ENCODE results near the gene LIMS2. TPM values are rescaled to one million over a fixed set of nuclear protein-coding genes. Genes with fewer than 3 reads are reported as not detected.
A peak's percentile ranks its signal among the peaks of the same experiment; 100 is the strongest.

LIMS2 gene, protein sequence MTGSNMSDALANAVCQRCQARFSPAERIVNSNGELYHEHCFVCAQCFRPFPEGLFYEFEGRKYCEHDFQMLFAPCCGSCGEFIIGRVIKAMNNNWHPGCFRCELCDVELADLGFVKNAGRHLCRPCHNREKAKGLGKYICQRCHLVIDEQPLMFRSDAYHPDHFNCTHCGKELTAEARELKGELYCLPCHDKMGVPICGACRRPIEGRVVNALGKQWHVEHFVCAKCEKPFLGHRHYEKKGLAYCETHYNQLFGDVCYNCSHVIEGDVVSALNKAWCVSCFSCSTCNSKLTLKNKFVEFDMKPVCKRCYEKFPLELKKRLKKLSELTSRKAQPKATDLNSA
- 44.2 TPM for total RNA-seq

DNA sequence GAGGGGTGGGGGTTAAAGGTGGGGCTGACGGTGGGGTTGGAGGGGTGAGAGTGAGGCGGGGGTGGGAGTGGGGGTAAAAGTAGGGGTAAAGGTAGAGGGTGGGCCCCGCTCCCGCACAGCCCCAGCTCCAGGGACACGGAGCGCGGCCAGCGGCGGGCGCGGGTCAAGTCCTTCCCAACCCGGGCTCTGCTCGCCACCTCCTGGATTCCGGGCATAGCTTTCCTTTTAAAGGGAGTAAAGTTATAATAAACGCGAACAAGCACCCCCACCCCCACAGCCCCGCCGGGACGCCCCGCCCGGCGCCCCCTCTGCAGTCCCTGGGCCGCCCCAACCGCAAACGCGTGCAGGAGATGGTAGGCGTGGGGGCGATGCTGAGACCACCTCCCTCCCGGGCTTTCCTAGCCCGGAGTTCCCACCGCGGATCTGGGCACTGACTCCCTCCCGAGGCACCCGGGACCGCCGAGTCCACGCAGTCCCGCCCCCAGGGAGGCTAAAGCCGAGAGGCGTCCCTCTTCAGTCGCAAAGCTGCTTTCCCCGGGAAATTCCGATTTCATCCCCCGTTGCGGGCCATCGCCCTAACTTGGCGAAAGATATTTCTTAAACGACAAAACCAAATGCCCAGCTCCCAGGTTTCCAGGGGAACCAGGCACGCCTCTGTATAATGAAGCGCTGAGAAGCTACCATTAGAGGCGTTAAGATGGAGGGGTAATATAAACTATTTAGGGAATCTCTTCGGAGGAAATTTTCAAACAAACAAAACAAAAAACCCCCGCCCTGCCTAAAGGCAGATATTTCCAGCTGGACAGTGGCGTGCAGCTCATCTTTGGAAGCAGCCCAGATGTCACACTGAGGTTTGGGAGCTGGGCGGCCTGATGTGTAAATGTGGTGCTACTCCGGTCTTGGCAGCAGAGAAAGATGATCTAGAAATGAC lies at the start of gene LIMS2:
TSS of gene LIMS2 (minus strand) at position 200 of the 931 bp plus-strand sequence. CDS start 506 bp downstream, outside the sequence.
- intact Hi-C loops (cut with DNase I): no loop called here
- H3K27ac ChIP-seq: peak within 1 kb of the TSS; percentile 81
- TF ChIP-seq POLR2AphosphoS5 (IDR thresholded peaks at IDR 0.05; ENCODE audit: insufficient read depth in 1 of 2, low read depth in 1 of 2): peak in 1 of 2 donors; percentile 21
- TF ChIP-seq, protein P1, sequence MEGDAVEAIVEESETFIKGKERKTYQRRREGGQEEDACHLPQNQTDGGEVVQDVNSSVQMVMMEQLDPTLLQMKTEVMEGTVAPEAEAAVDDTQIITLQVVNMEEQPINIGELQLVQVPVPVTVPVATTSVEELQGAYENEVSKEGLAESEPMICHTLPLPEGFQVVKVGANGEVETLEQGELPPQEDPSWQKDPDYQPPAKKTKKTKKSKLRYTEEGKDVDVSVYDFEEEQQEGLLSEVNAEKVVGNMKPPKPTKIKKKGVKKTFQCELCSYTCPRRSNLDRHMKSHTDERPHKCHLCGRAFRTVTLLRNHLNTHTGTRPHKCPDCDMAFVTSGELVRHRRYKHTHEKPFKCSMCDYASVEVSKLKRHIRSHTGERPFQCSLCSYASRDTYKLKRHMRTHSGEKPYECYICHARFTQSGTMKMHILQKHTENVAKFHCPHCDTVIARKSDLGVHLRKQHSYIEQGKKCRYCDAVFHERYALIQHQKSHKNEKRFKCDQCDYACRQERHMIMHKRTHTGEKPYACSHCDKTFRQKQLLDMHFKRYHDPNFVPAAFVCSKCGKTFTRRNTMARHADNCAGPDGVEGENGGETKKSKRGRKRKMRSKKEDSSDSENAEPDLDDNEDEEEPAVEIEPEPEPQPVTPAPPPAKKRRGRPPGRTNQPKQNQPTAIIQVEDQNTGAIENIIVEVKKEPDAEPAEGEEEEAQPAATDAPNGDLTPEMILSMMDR (IDR thresholded peaks at IDR 0.05): no peak
- H3K27me3 ChIP-seq: no peaks in the 10 kb centered on the region
- no peaks in the 10 kb centered on the region for H3K9me3 ChIP-seq
- H3K4me1 ChIP-seq: peaks cover 25% of the 10 kb centered on the region
- peak within 1 kb of the TSS; percentile 58 to 81 for H3K4me3 ChIP-seq
- no peaks in the 10 kb centered on the region for H3K36me3 ChIP-seq
- DNase-seq (ENCODE audit: extremely low spot score in 2 of 2): no peak

DNA sequence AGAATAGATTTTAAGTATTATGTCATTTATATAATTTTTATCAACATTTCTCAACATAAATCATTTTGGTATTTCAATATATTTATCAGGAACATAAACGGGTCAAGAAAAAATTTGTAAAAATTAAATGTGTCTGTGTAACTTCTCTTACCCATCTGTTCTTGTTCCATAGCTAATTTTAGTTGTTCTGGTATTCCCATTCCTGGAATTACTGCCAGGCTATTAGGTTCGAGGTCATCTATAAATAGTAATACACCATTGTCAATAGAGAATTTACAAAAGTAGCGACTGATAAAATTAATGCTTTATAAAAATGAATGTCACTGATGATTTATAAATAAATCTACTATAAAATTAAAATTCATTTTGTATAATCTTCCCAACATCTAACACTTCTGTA lies 47.5 kb upstream of the LIMS2 start:
- no peak for TF ChIP-seq POLR2AphosphoS5 (IDR thresholded peaks at IDR 0.05; ENCODE audit: insufficient read depth in 1 of 2, low read depth in 1 of 2)
- Histone ChIP-seq H3K27ac (no peak overlapping the region), H3K9me3 (no peaks in the 10 kb centered on the region), H3K27me3 (no peaks in the 10 kb centered on the region), H3K4me1 (no peaks in the 10 kb centered on the region), H3K36me3 (peaks cover 0 to 44% of the 10 kb centered on the region in 2 donors), H3K4me3 (no peak overlapping the region)
- intact Hi-C loops (cut with DNase I): no loop called here
- DNase-seq (ENCODE audit: extremely low spot score in 2 of 2): no peak

DNA sequence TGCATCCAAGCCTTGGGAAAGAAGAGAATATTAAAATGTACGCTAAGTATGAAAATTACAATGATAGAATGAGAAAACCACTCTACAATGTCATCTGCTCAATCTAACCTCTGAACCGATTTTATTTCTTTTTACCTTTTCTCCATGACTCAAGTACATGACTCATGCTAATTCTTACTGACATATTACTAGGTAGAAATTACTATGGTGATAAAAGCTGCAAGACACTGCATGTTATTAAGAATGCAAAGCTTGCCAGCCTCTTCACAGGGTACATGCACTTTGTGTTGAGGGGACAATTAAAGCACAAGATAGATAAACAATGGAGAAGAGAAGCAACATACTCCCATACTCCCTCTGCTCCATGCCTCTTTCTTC lies 46.6 kb upstream of the LIMS2 start:
- Histone ChIP-seq H3K27me3 (no peaks in the 10 kb centered on the region), H3K4me1 (no peaks in the 10 kb centered on the region), H3K4me3 (no peak overlapping the region), H3K36me3 (peaks cover 0 to 46% of the 10 kb centered on the region in 2 donors), H3K9me3 (no peaks in the 10 kb centered on the region), H3K27ac (no peak overlapping the region)
- intact Hi-C loops (cut with DNase I): no loop called here
- no peak for DNase-seq (ENCODE audit: extremely low spot score in 2 of 2)
- TF ChIP-seq, protein P1 (IDR thresholded peaks at IDR 0.05): no peak
- TF ChIP-seq POLR2AphosphoS5 (IDR thresholded peaks at IDR 0.05; ENCODE audit: insufficient read depth in 1 of 2, low read depth in 1 of 2) (no peak), POLR2A (IDR thresholded peaks at IDR 0.05) (no peak)

DNA sequence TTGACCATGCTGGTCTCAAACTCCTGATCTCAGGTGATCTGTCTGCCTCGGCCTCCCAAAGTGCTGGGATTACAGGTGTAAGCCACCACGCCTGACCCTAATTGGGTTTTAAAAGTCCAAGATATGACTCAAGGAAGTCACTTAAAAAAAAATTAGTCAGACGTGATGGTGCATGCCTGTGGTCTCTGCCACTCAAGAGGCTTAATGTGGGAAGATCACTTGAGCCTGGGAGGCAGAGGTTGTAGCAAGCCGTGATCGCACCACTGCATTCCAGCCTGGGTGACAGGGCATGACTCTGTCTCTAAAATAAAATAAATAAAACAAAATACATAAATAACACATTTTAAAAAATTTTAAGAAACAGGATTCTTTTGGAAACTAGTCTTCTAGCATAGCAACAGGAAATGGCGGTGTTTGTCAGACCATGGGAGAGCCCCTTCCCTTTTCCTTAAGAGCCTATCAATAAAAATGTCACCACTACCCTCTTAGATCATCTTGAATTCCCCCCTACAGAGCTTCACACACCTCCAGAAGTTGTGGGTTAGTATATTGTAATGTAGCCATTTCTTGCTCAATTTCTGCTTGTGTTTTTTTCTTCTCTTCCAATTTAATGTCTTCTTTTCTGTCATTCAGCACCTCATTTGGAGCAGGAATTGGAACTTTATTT lies 46.1 kb upstream of the LIMS2 start:
- intact Hi-C loops (cut with DNase I): no loop called here
- TF ChIP-seq, protein P1 (IDR thresholded peaks at IDR 0.05): no peak
- TF ChIP-seq POLR2A (IDR thresholded peaks at IDR 0.05) (no peak), POLR2AphosphoS5 (IDR thresholded peaks at IDR 0.05; ENCODE audit: insufficient read depth in 1 of 2, low read depth in 1 of 2) (no peak)
- no peaks in the 10 kb centered on the region for H3K9me3 ChIP-seq
- H3K4me1 ChIP-seq: no peaks in the 10 kb centered on the region
- H3K36me3 ChIP-seq: peaks cover 0 to 51% of the 10 kb centered on the region in 2 donors
- no peaks in the 10 kb centered on the region for H3K27me3 ChIP-seq
- no peak for DNase-seq (ENCODE audit: extremely low spot score in 2 of 2)
- H3K27ac ChIP-seq: no peak overlapping the region
- no peak overlapping the region for H3K4me3 ChIP-seq
